Measurements from ENCODE around the gene ANO1. TPM values are rescaled to one million over a fixed set of nuclear protein-coding genes. Genes with fewer than 3 reads are reported as not detected.

ANO1 gene
- total RNA-seq, 2 donors from 2014 or later = 7.3 to 23.1 TPM

GRCh38 chr11:70049045-70049444, 29.1 kb upstream of the ANO1 start:
- ATAC-seq (no peak), DNase-seq (no peak)
- H3K27me3 ChIP-seq = no peaks in the 10 kb centered on the region
- intact Hi-C loops (cut with DNase I) = no loop called here
- no peak overlapping the region for H3K27ac ChIP-seq
- no peak overlapping the region for H3K4me3 ChIP-seq
- H3K4me1 ChIP-seq = no peaks in the 10 kb centered on the region
- H3K36me3 ChIP-seq (replicated peaks in 1 of 2; ENCODE audit: insufficient read depth in 1 of 2, low read depth in 2 of 2) = no peaks in the 10 kb centered on the region
- H3K9me3 ChIP-seq = no peaks in the 10 kb centered on the region
- TF ChIP-seq POLR2A (IDR thresholded peaks at IDR 0.05) (no peak), CTCF (IDR thresholded peaks at IDR 0.05) (no peak)
- 41 to 55% methylated on average over 5 of the region's 5 CpGs for WGBS, 2 donors

GRCh38 chr11:70050243-70050642, 27.9 kb upstream of the ANO1 start:
- intact Hi-C loops (cut with DNase I) = no loop called here
- Histone ChIP-seq H3K4me3 (no peak overlapping the region), H3K4me1 (no peaks in the 10 kb centered on the region), H3K27ac (no peak overlapping the region), H3K27me3 (no peaks in the 10 kb centered on the region), H3K36me3 (replicated peaks in 1 of 2; ENCODE audit: insufficient read depth in 1 of 2, low read depth in 2 of 2) (no peaks in the 10 kb centered on the region), H3K9me3 (no peaks in the 10 kb centered on the region)
- DNase-seq = no peak
- no peak for ATAC-seq
- TF ChIP-seq POLR2A (IDR thresholded peaks at IDR 0.05) (no peak), CTCF (IDR thresholded peaks at IDR 0.05) (no peak)
- 52 to 58% methylated on average over 6 to 7 of the region's 7 CpGs for WGBS, 2 donors

DNA sequence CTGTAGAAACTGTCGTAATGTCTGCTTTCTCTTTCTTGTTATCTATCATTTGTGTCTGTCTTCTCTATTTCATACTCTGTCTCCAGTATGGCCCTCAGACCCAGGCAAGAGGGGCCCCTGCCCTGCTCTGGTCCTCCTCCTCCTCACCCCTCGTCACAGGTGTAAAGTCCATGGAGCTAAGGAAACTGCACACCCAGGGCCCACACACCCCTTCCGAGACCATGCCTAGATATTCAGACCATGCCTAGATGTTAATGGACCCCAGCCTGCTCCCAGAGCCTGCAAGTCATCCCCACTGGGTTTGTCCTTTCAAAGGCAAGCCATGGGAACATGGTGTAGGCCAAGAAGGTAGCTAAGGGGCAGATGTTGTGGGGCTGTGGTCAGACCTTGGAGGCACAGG, 24.1 kb upstream of the ANO1 start:
- intact Hi-C loops (cut with DNase I) = no loop called here
- no peaks in the 10 kb centered on the region for H3K9me3 ChIP-seq
- WGBS, 2 donors = 58 to 74% methylated on average over 3 of the region's 3 CpGs
- H3K36me3 ChIP-seq (replicated peaks in 1 of 2; ENCODE audit: insufficient read depth in 1 of 2, low read depth in 2 of 2) = no peaks in the 10 kb centered on the region
- ATAC-seq (no peak), DNase-seq (no peak)
- H3K4me1 ChIP-seq = no peaks in the 10 kb centered on the region
- TF ChIP-seq CTCF (IDR thresholded peaks at IDR 0.05) (no peak), POLR2A (IDR thresholded peaks at IDR 0.05) (no peak)
- H3K27me3 ChIP-seq = no peaks in the 10 kb centered on the region
- H3K27ac ChIP-seq = no peak overlapping the region
- H3K4me3 ChIP-seq = no peak overlapping the region

GRCh38 chr11:70055444-70055843, 22.7 kb upstream of the ANO1 start:
- intact Hi-C loops (cut with DNase I) = no loop called here
- Histone ChIP-seq H3K36me3 (replicated peaks in 1 of 2; ENCODE audit: insufficient read depth in 1 of 2, low read depth in 2 of 2) (no peaks in the 10 kb centered on the region), H3K4me1 (no peaks in the 10 kb centered on the region), H3K4me3 (no peak overlapping the region), H3K9me3 (no peaks in the 10 kb centered on the region), H3K27me3 (no peaks in the 10 kb centered on the region), H3K27ac (no peak overlapping the region)
- 59 to 86% methylated on average over 3 of the region's 3 CpGs for WGBS, 2 donors
- DNase-seq = no peak
- TF ChIP-seq POLR2A (IDR thresholded peaks at IDR 0.05) (no peak), CTCF (IDR thresholded peaks at IDR 0.05) (no peak)
- ATAC-seq = no peak

- no peak for ATAC-seq
- intact Hi-C loops (cut with DNase I) = no loop called here
- Histone ChIP-seq H3K36me3 (replicated peaks in 1 of 2; ENCODE audit: insufficient read depth in 1 of 2, low read depth in 2 of 2) (no peaks in the 10 kb centered on the region), H3K27me3 (no peaks in the 10 kb centered on the region), H3K4me1 (no peaks in the 10 kb centered on the region), H3K4me3 (no peak overlapping the region), H3K9me3 (no peaks in the 10 kb centered on the region), H3K27ac (no peak overlapping the region)
- DNase-seq = no peak
- TF ChIP-seq CTCF (IDR thresholded peaks at IDR 0.05) = no peak
- TF ChIP-seq POLR2A (IDR thresholded peaks at IDR 0.05) = no peak
- 63 to 69% methylated on average over 3 of the region's 3 CpGs for WGBS, 2 donors
Measured at GRCh38 chr11:70057080-70057479, 21.0 kb upstream of the ANO1 start.
